HEK293 (cell line): Measurements from ENCODE around the gene MKNK2.

Experiments
- CTCF ChIA-PET: fragments of 350-600 bp; formaldehyde crosslinking; extraction: SDS; loops from one replicate; lab custom pipeline; 2021; ENCODE audit warnings: antibody characterized with exemption; lab: Yijun Ruan, JAX
- POLR2A ChIA-PET: fragments of 300-600 bp; formaldehyde crosslinking; extraction: SDS; loops from one replicate; lab custom pipeline; 2020; ENCODE audit warnings: antibody characterized with exemption, inconsistent platforms; lab: Yijun Ruan, JAX
- H3K27ac ChIP-seq: fragments of 200-500 bp; sonication (Bioruptor generic); 2 replicates; pipeline ENCODE4 v1.5.1; 2014; ENCODE audit warnings: low read depth, low read length, control low read depth, inconsistent platforms; ENCODE audit errors: extremely low read depth
- H3K36me3 ChIP-seq, 2 experiments: fragments of 200-500 bp in 1 of 2; sonication (Bioruptor generic) in 1 of 2; 1 replicate in 1 of 2; 2 replicates in 1 of 2; pipeline ENCODE4 v1.5.1; 2014 to 2017; ENCODE audit warnings: inconsistent platforms in 2 of 2, low read length in 2 of 2; ENCODE audit not compliant: control insufficient read depth in 2 of 2, insufficient read depth in 1 of 2
- H3K4me1 ChIP-seq: fragments of 200-500 bp; sonication (Bioruptor generic); 2 replicates; pipeline ENCODE4 v1.5.1; 2014; ENCODE audit warnings: mild to moderate bottlenecking, low read length, inconsistent platforms; ENCODE audit not compliant: control insufficient read depth, insufficient read depth
- H3K4me3 ChIP-seq: 2 replicates; pipeline ENCODE4 v1.5.1; 2011; ENCODE audit warnings: low read depth, mild to moderate bottlenecking, control low read depth, low read length, moderate library complexity
- H3K9me3 ChIP-seq: fragments of 200-500 bp; sonication (Bioruptor generic); 2 replicates; pipeline ENCODE4 v1.5.1; 2014; ENCODE audit warnings: low read depth, low read length, inconsistent platforms; ENCODE audit not compliant: control insufficient read depth, insufficient read depth
- EGR2 ChIP-seq: fragments of 450-650 bp; formaldehyde crosslinking; IDR thresholded peaks from 2 replicates; pipeline ENCODE4 v1.5.1; 2016; ENCODE audit warnings: low read depth, missing biosample characterization, missing genetic modification characterization
- GLI4 ChIP-seq: fragments of 450-650 bp; formaldehyde crosslinking; IDR thresholded peaks from 2 replicates; pipeline ENCODE4 v1.5.1; 2016; ENCODE audit warnings: missing biosample characterization, missing genetic modification characterization
- INSM2 ChIP-seq: fragments of 450-650 bp; formaldehyde crosslinking; IDR thresholded peaks from 2 replicates; pipeline ENCODE4 v1.5.1; 2016; ENCODE audit warnings: missing biosample characterization, missing genetic modification characterization
- KLF1 ChIP-seq: fragments of 450-650 bp; formaldehyde crosslinking; IDR thresholded peaks from 2 replicates; pipeline ENCODE4 v1.5.1; 2016; ENCODE audit warnings: missing biosample characterization, missing genetic modification characterization
- KLF10 ChIP-seq: fragments of 450-650 bp; IDR thresholded peaks from 2 replicates; pipeline ENCODE4 v1.5.1; 2018; ENCODE audit warnings: missing biosample characterization, mild to moderate bottlenecking, missing genetic modification characterization
- KLF8 ChIP-seq: fragments of 450-650 bp; formaldehyde crosslinking; IDR thresholded peaks from 2 replicates; pipeline ENCODE4 v1.5.1; 2016; ENCODE audit warnings: missing biosample characterization, missing genetic modification characterization
- PRDM1 ChIP-seq: fragments of 450-650 bp; formaldehyde crosslinking; IDR thresholded peaks from 2 replicates; pipeline ENCODE4; 2016; ENCODE audit warnings: missing biosample characterization, missing genetic modification characterization
- RBAK ChIP-seq: fragments of 450-650 bp; formaldehyde crosslinking; IDR thresholded peaks from 2 replicates; pipeline ENCODE4 v1.5.1; 2016; ENCODE audit warnings: missing biosample characterization, missing genetic modification characterization
- SCRT1 ChIP-seq: fragments of 450-650 bp; formaldehyde crosslinking; IDR thresholded peaks from 2 replicates; pipeline ENCODE4 v1.5.1; 2016; ENCODE audit warnings: missing biosample characterization, missing genetic modification characterization, borderline replicate concordance
- ZNF112 ChIP-seq: fragments of 450-650 bp; formaldehyde crosslinking; IDR thresholded peaks from 2 replicates; pipeline ENCODE4 v1.5.0; 2017; ENCODE audit warnings: missing biosample characterization, missing genetic modification characterization
- ZNF140 ChIP-seq: fragments of 450-650 bp; formaldehyde crosslinking; IDR thresholded peaks from 2 replicates; pipeline ENCODE4 v1.5.1; 2016; ENCODE audit warnings: missing biosample characterization, missing genetic modification characterization
- ZNF239 ChIP-seq: fragments of 450-650 bp; formaldehyde crosslinking; IDR thresholded peaks from 2 replicates; pipeline ENCODE4 v1.5.1; 2016; ENCODE audit warnings: missing biosample characterization, missing genetic modification characterization
- ZNF280C ChIP-seq: fragments of 450-650 bp; formaldehyde crosslinking; IDR thresholded peaks from 2 replicates; pipeline ENCODE4 v1.5.1; 2016; ENCODE audit warnings: missing biosample characterization, missing genetic modification characterization
- ZNF302 ChIP-seq: fragments of 450-650 bp; formaldehyde crosslinking; IDR thresholded peaks from 2 replicates; pipeline ENCODE4 v1.5.1; 2016; ENCODE audit warnings: missing biosample characterization, missing genetic modification characterization, low read depth
- ZNF311 ChIP-seq: fragments of 450-650 bp; formaldehyde crosslinking; IDR thresholded peaks from 2 replicates; pipeline ENCODE4 v1.5.1; 2017; ENCODE audit warnings: missing biosample characterization, missing genetic modification characterization, borderline replicate concordance
- ZNF354C ChIP-seq: fragments of 450-650 bp; formaldehyde crosslinking; IDR thresholded peaks from 2 replicates; pipeline ENCODE4 v1.5.1; 2016; ENCODE audit warnings: missing biosample characterization, missing genetic modification characterization, low read depth, borderline replicate concordance
- ZNF394 ChIP-seq: fragments of 450-650 bp; formaldehyde crosslinking; IDR thresholded peaks from 2 replicates; pipeline ENCODE4 v1.5.1; 2016; ENCODE audit warnings: missing biosample characterization, missing genetic modification characterization, mild to moderate bottlenecking, moderate library complexity, borderline replicate concordance
- ZNF416 ChIP-seq: fragments of 450-650 bp; formaldehyde crosslinking; IDR thresholded peaks from 2 replicates; pipeline ENCODE4 v1.5.1; 2016; ENCODE audit warnings: missing biosample characterization, missing genetic modification characterization
- ZNF426 ChIP-seq: fragments of 450-650 bp; formaldehyde crosslinking; IDR thresholded peaks from 2 replicates; pipeline ENCODE4 v1.5.1; 2017; ENCODE audit warnings: missing biosample characterization, missing genetic modification characterization, mild to moderate bottlenecking, inconsistent platforms, moderate library complexity
- ZNF513 ChIP-seq: fragments of 450-650 bp; IDR thresholded peaks from 2 replicates; pipeline ENCODE4 v1.5.1; 2018; ENCODE audit warnings: missing biosample characterization, missing genetic modification characterization
- ZNF555 ChIP-seq: fragments of 450-650 bp; formaldehyde crosslinking; conservative IDR thresholded peaks from 2 replicates; pipeline ENCODE4 v1.5.1; 2017; ENCODE audit warnings: missing biosample characterization, mild to moderate bottlenecking, missing genetic modification characterization, inconsistent platforms
- ZNF664 ChIP-seq: fragments of 450-650 bp; formaldehyde crosslinking; IDR thresholded peaks from 2 replicates; pipeline ENCODE4 v1.5.1; 2016; ENCODE audit warnings: missing biosample characterization, missing genetic modification characterization
- ZNF792 ChIP-seq: fragments of 450-650 bp; formaldehyde crosslinking; IDR thresholded peaks from 2 replicates; pipeline ENCODE4 v1.5.1; 2016; ENCODE audit warnings: missing biosample characterization, missing genetic modification characterization
- ZSCAN5A ChIP-seq: fragments of 450-650 bp; formaldehyde crosslinking; IDR thresholded peaks from 2 replicates; pipeline ENCODE4 v1.5.1; 2016; ENCODE audit warnings: missing biosample characterization, missing genetic modification characterization

MKNK2 gene

GRCh38 chr19:2021453-2022140, 29.4 kb downstream of the MKNK2 start (continued):
- TF ChIP-seq ZNF140 (tag by site-specific recombination) (no peak), ZNF239 (tag by site-specific recombination) (no peak), ZNF555 (tag by site-specific recombination) (no peak)
- TF ChIP-seq, all 188 proteins: peak for 0

GRCh38 chr19:2018752-2019151, 32.3 kb downstream of the MKNK2 start:
- TF ChIP-seq ZNF311 (tag by site-specific recombination) = no peak
- no peak for TF ChIP-seq EGR2 (tag by site-specific recombination)
- TF ChIP-seq ZNF426 (tag by site-specific recombination) = no peak
- TF ChIP-seq ZNF416 (tag by site-specific recombination) = no peak
- no peak for TF ChIP-seq ZNF354C
- TF ChIP-seq ZNF792 (tag by site-specific recombination) = no peak
- TF ChIP-seq RBAK (tag by site-specific recombination) = no peak
- TF ChIP-seq ZSCAN5A (tag by site-specific recombination) = no peak
- TF ChIP-seq SCRT1 (tag by site-specific recombination) = no peak
- no peak for TF ChIP-seq ZNF513 (tag by site-specific recombination)
- no peak for TF ChIP-seq ZNF555 (tag by site-specific recombination)
- TF ChIP-seq GLI4 (tag by site-specific recombination) = no peak
- Histone ChIP-seq H3K4me3 (no peak overlapping the region), H3K4me1 (no peaks in the 10 kb centered on the region), H3K36me3 (no peaks in the 10 kb centered on the region; a peak in 1 of 3 replicates), H3K27ac (no peak overlapping the region), H3K9me3 (no peaks in the 10 kb centered on the region)
- ChIA-PET POLR2A (no interaction called here), CTCF (interaction anchor here (0.6 to 3.2 kb wide), 14 partner anchors 16 to 140 kb away, joined by 3 to 30 read pairs (median 4); partner anchors contain the start of gene AP3D1)

GRCh38 chr19:2016041-2016807, 34.8 kb downstream of the MKNK2 start:
- CTCF ChIA-PET = interaction anchor here (0.5 to 0.6 kb wide), 3 partner anchors 44 to 98 kb away, joined by 3 to 5 read pairs (median 4); no protein-coding TSS in a partner anchor
- POLR2A ChIA-PET = interaction anchor here (0.6 to 0.7 kb wide), 4 partner anchors 27 to 216 kb away, joined by 3 to 11 read pairs (median 7); no protein-coding TSS in a partner anchor
- Histone ChIP-seq H3K36me3 (peaks cover 4 to 14% of the 10 kb centered on the region in 2 experiments; a peak in 2 of 3 replicates), H3K9me3 (no peaks in the 10 kb centered on the region), H3K4me1 (no peaks in the 10 kb centered on the region), H3K27ac (0 out of 2 replicates have a peak overlapping the region, but pooled peaks have one; percentile 16), H3K4me3 (no peak overlapping the region)
- TF ChIP-seq KLF10 = no peak
- no peak for TF ChIP-seq PRDM1 (tag by site-specific recombination)
- TF ChIP-seq KLF1 (tag by site-specific recombination) = no peak
- TF ChIP-seq KLF8 (tag by site-specific recombination) = no peak
- no peak for TF ChIP-seq ZNF664 (tag by site-specific recombination)
- no peak for TF ChIP-seq ZNF394 (tag by site-specific recombination)
- no peak for TF ChIP-seq ZNF280C (tag by site-specific recombination)
- TF ChIP-seq ZNF302 (tag by site-specific recombination) = no peak
- no peak for TF ChIP-seq RBAK (tag by site-specific recombination)
- no peak for TF ChIP-seq INSM2 (tag by site-specific recombination)
- no peak for TF ChIP-seq ZNF555 (tag by site-specific recombination)
- TF ChIP-seq ZNF112 (tag by site-specific recombination) = no peak
